ENCODE data around the gene CTBP2. TPM values are rescaled to one million over a fixed set of nuclear protein-coding genes. Genes with fewer than 3 reads are reported as not detected.

CTBP2 gene
- total RNA-seq, 1 donor from 2014 or later, result 35.9 TPM

DNA sequence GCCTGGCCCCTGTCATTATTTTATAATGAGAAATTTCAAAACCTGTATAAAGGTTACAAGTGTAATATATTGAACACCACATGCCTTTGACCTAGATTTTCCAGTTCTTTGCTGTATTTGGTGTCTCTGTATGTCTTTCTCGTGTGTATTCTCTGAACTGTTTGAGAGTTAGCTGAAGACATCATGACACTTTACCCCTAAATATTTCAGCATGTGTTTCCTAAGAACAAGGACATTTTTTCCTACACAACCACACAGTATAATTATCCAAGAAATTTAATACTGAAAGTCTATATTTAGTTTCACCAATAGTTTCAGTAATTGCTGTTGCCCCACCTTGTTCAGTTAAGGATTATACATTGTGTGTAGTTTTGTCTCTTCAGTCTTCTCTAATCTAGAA, 203.6 kb downstream of the CTBP2 start:
- DNase-seq (ENCODE audit: low spot score), result no peak

DNA sequence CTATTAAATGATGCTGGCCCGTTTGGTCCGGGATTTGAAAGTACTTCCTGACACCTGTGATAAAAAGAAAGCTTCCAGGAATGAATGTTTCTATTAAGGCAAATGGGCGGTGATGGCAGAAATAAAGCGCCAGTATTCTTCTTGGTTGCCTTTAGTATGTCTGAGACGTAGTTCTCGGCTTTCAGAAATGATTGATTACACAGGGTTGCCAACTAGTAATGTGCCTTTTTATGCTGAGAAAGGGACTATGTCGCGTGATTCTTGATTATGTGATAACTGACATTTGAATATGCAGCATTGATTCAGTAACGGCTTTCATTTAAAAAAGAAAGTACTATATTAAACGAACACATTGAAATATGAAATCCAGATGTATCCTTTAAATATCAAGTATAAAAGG, 204.5 kb downstream of the CTBP2 start:
- intact Hi-C loops (cut with DNase I), result no loop called here
- DNase-seq (ENCODE audit: low spot score), result no peak

More for the DNA sequence above, 203.6 kb downstream of the CTBP2 start:
- intact Hi-C loops (cut with DNase I), result no loop called here

DNA sequence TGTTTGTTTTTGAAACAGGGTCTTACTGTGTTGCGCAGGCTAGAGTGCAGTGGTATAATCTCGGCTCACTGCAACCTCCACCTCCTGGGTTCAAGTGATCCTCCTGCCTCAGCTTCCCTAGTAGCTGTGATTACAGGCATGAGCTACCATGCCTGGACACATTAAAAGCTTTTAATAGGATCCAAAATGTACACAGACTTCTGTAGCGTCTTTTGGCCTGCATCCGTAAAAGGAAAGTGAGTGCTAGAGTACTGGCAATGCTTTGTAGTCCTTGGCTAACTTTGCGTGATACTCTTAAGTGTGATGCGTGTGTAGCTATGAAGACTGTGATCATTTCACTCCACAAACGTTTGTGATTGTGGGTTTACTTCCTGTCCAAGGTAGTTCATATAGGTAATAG, 205.1 kb downstream of the CTBP2 start:
- intact Hi-C loops (cut with DNase I), result no loop called here
- no peak for DNase-seq (ENCODE audit: low spot score)

DNA sequence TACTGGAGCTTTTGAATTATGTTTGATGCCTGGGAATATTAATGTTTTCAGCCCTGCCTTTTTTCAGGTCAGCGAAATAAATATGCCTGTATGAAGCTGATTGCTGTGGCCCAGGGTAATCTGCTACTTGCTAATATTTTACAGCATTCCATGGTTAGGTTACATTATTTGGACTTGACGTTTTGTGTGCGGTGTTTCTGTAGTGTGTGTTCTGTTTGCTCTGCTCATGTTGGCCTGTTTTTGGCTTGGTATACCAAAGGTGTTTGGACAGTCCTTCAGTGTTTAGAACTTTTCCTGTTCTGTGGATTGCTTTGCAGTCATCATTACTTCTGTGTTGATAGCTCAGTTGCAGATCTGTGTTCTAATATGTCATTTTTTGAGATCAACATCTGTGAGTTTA, 206.9 kb downstream of the CTBP2 start:
- intact Hi-C loops (cut with DNase I), result no loop called here

DNA sequence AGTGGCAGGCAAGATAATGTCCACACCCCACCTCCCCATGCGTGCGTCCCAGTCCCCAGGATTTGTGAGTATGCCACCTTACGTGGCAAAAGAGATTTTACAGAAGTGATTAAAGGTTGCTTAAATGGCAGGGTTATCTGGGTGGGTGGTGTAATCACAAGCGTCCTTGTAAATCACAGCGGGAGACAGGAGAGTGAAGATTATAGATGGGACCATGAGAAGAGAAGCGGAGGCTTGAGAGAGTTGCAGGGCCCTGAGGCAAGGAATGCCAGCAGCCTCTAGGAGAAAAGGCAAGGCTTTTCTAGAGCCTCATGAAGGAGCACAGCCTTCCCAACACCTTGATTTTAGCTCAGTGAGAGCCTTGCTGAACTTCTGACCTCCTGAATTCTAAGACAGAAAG, 208.2 kb downstream of the CTBP2 start:
- no peak for DNase-seq (ENCODE audit: low spot score)
- intact Hi-C loops (cut with DNase I), result no loop called here

More for the DNA sequence above, 206.9 kb downstream of the CTBP2 start:
- DNase-seq (ENCODE audit: low spot score), result no peak

DNA sequence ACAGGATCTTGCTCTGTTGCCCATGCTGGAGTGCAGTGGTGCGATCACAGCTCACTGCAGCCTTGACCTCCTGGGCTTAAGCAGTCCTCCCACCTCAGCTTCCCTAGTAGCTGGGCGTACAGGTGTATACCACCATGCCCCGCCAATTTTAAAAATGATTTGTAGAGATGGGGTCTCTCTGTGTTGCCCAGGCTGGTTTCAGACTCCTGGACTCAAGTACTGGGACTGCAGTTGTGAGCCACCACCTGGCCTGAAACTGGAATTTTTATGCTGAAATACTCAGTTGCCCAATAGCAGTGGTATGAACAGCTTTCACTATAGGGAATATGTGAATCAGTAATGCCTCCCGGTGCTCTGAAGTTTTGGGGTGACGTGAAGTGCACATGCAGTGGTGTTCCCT, 210.8 kb downstream of the CTBP2 start:
- intact Hi-C loops (cut with DNase I), result no loop called here
- no peak for DNase-seq (ENCODE audit: low spot score)

DNA sequence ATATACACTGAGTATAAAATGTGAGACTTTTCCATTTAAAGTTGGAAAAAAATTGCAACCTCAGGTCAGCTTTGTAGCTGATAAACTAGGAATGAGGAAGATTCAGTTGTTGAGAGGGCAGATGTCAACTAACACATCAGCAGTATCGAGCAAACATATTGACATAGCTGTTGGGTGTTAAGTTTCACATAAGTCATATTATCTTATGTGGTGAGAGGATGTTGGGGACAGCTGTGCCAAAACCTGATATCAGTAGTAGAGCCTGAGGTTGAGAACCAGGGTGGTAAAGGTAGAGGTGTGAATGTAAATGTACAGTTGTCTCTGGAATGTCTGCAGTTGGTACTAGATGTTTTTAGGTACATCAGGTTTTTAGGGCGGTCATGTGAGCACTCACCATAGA, 213.4 kb downstream of the CTBP2 start:
- DNase-seq (ENCODE audit: low spot score), result no peak
- intact Hi-C loops (cut with DNase I), result no loop called here

DNA sequence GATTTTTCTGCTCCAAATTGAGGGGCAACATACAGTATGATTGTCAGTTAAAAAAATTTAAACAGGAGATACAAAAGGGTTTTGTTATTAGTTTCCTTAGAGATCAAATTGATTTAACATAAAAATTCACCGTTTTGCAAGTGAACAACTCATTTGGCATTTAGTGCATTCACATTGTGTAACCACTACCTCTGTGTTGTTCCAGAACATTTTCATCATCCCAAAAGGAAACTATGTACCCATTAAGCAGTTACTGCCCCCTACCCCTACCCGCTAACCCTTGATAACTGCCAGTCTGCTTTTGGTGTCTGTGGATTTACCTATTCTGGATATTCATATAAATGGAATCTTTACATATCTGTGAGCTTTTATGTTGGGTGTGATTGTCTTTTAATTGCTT, 215.4 kb downstream of the CTBP2 start:
- DNase-seq (ENCODE audit: low spot score), result no peak
- intact Hi-C loops (cut with DNase I), result no loop called here

DNA sequence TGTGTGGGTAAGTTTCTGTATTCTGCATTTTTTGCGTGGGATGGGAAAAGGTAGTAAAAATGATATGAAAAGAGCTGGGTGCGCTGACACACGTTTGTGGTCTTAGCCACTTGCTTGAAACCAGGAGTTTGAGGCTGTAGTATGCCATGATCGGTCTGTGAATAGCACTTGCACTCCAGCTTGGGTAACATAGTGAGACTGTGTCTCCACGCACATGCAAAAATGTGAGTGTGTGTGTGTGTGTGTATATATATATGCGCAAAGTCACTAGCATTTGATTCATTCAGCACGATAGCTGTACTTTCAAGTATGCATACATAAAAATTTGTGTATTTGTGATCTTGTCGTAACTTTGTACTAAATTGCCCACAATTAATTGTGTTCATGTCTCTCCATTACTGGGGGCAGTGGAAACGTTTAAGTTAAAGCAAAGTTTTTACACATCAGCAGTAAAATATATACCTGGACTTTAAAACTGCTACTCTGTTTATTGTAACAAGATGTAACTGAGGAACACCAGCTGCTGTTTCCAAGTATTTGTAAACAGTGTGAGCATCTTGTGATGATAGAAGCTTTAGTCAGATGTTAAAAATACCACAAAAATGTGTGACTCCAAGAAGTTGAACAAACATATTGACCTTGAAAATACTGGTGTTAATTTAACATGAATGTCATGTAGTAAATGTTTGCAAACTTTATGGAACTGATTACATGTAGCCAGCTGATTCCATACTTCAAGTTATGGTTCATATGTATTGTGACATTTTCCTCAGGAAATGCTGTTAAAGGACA, 216.9 kb downstream of the CTBP2 start:
- intact Hi-C loops (cut with DNase I), result no loop called here
- no peak for DNase-seq (ENCODE audit: low spot score)

DNA sequence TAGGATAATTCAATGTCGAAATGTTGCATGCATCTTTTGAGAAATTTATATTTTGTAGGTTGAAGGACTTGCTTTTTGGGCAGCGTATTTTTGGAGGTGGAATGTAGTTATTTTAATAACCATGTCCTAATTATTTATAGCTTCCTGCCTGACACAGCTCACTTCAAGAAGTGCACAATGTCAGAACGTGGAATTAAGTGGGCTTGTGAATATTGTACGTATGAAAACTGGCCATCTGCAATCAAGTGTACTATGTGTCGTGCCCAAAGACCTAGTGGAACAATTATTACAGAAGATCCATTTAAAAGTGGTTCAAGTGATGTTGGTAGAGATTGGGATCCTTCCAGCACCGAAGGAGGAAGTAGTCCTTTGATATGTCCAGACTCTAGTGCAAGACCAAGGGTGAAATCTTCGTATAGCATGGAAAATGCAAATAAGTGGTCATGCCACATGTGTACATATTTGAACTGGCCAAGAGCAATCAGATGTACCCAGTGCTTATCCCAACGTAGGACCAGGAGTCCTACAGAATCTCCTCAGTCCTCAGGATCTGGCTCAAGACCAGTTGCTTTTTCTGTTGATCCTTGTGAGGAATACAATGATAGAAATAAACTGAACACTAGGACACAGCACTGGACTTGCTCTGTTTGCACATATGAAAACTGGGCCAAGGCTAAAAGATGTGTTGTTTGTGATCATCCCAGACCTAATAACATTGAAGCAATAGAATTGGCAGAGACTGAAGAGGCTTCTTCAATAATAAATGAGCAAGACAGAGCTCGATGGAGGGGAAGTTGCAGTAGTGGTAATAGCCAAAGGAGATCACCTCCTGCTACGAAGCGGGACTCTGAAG, 217.8 kb downstream of the CTBP2 start:
- intact Hi-C loops (cut with DNase I), result no loop called here
- DNase-seq (ENCODE audit: low spot score), result no peak

DNA sequence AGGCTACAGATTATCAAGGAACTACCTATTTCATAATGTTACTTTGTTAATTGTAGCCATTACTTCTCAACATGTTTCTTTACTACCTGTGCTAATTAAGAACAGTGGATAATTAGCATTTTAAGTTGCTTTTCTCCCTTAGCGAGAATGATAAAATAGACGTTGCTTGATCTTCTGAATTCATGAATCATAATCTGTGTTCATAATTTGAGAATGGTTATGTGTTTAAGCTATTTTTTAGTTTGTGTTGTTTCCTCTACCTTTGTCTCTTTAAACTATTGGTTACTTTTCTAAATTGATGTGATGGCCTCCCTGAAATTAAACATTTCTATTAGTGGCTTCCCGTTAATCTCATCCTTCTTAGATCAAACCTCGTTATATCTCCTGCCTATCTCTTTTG, 218.5 kb downstream of the CTBP2 start, which contains the start of gene ZRANB1:
Gene ZRANB1, plus strand, starts transcription at position 301 of the 400 bp plus-strand sequence. CDS start 371 bp downstream, outside the sequence.
- DNase-seq (ENCODE audit: low spot score), result no peak
- intact Hi-C loops (cut with DNase I), result no loop called here

DNA sequence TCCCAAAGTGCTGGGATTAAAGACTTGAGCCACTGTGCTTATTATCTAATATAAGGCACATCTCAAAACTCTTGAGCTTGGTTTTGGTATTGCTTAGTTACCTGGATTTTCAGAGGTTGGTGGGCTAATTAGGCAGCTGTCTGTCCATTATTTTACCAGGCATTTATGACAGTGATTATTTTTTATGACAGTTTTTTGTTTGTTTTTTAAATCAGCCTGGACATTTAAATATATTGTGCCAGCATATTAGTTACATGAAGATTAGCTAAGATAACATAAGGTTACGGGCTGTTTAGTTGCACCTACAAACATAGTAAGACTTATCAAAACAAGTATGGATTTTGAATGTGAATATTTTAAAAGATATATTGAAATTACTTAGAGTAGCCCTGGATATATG, 221.1 kb downstream of the CTBP2 start:
- DNase-seq (ENCODE audit: low spot score), result no peak
- intact Hi-C loops (cut with DNase I), result no loop called here

DNA sequence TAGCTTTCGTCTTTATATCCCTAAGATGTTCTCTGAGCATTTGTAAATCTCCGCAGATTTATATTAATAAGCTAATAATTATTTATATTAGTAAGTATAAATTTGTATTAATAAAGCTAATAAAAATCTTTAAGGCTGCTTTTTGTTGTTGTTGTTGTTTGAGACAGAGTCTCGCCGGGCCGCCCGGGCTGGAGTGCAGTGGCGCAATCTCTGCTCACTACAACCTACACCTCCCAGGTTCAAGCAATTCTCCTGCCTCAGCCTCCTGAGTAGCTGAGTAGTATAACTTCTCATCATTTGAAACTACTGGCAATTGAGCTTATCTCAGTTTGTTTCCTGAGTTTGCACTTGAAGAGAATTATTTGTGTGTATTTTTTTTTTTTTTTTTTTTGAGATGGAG, 223.6 kb downstream of the CTBP2 start:
- no peak for DNase-seq (ENCODE audit: low spot score)
- intact Hi-C loops (cut with DNase I), result no loop called here

DNA sequence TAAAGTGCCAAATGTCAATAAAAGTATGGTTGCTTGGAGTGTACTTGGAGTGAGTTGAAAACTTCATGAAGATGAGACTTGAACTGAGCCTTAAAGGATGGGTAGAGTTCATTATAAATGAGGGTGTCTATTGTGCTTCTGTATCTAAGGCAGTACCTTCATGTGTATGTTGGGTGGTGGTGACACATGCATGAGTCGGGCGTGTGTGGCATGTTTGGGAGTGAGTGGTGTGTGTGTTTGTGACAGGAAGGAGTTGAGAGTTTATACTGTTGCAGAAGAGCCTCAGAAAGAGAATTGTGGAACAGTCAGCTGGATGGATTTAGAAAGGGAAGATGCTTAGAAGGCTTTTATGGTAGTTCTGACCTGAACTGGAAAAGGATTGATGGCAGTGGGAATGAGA, 224.4 kb downstream of the CTBP2 start:
- DNase-seq (ENCODE audit: low spot score), result no peak
- intact Hi-C loops (cut with DNase I), result no loop called here

Small RNA genes lying within 50 kb of the gene (microRNA-seq; reads per million reads assigned to microRNA genes)
- not detected for gene MIR4296

Other genes with a start within 250 kb of the CTBP2 start
- gene ZRANB1, start 218.4 kb downstream of the CTBP2 start, total RNA-seq, result 25.7 TPM